ENCODE data around the gene PRRC2B.
"Not testable (repeated sequence)": the region's sequence is repeated elsewhere in the genome, so short reads cannot be mapped to it uniquely, and the experiment has no call there.

PRRC2B gene

GRCh38 chr9:131546336-131547084 is 152.6 kb downstream of the PRRC2B start:
- no peak for DNase-seq

GRCh38 chr9:131549186-131549585 is 155.3 kb downstream of the PRRC2B start:
- not testable (repeated sequence) for DNase-seq
